Left ventricle myocardium superior (tissue), 1 donor: Measurements from ENCODE around the gene GLE1. TPM values are rescaled to one million over a fixed set of nuclear protein-coding genes. Genes with fewer than 3 reads are reported as not detected.

Experiments
- ATAC-seq: fragments of 200-7000 bp; cut with Tn5 transposase; one replicate; pipeline ENCODE4 v1.9.1; 2020; ENCODE audit warnings: mild to moderate bottlenecking, moderate library complexity
- DNase-seq: peaks from one replicate; pipeline ENCODE4 v3.0.0-alpha.2; 2020
- intact Hi-C: fragments of 100-400 bp; cut with micrococcal nuclease; formaldehyde crosslinking; loops from one replicate; pipeline ENCODE4 v1.11.0; 2022
- long read RNA-seq: library from polyadenylated mRNA; unstranded; transcript quantifications from one replicate; pipeline ENCODE4 v2.0.0, GENCODE V29; 2021
- total RNA-seq: library from RNA; stranded (reverse); fragmentation: NEBNext Ultra II Directional; extraction: Animal tissue kit (Norgen Biotek cat#: 25700); gene quantifications from one replicate; pipeline ENCODE4 v1.2.1, GENCODE V29; 2021
- donor health status: DM: no; HTN: yes; CAD: no; lungs with severe emphysema.

The GLE1 gene
- 20.6 TPM for total RNA-seq
- long read RNA-seq, transcript GLE1-201 (16 exons, 3,321 nt): major isoform, 24 of 45 reads
- long read RNA-seq, partial matches to known transcripts: 2 of 45 reads
- long read RNA-seq, other reads (novel, unspliced or antisense): 19 of 45 reads

GRCh38 chr9:128504485-128505413 is at the start of gene GLE1:
Gene GLE1, plus strand, starts transcription at chr9:128504719. Its CDS starts 87 bp downstream, at chr9:128504806.
- intact Hi-C loops: no loop called here
- ATAC-seq (peak; percentile 100), DNase-seq (peak; percentile 99)

GRCh38 chr9:128454991-128455390 is 49.5 kb upstream of the GLE1 start:
- ATAC-seq: no peak
- DNase-seq: no peak
- intact Hi-C loops: no loop called here

GRCh38 chr9:128455849-128456612 is 48.5 kb upstream of the GLE1 start, which contains the start of gene ODF2:
Gene ODF2, plus strand, starts transcription at chr9:128456006. Its CDS starts 86 bp downstream, at chr9:128456092.
- intact Hi-C loops: no loop called here
- ATAC-seq: peak; percentile 94
- peak; percentile 99 for DNase-seq

- intact Hi-C loops: no loop called here
- DNase-seq (peak; percentile 77), ATAC-seq (peak; percentile 78)
Measured at GRCh38 chr9:128456613-128457061, 47.9 kb upstream of the GLE1 start.

- DNase-seq: no peak
- no peak for ATAC-seq
- intact Hi-C loops: no loop called here
Measured at GRCh38 chr9:128457207-128457606, 47.3 kb upstream of the GLE1 start.

- DNase-seq (peak; percentile 50), ATAC-seq (peak; percentile 59)
- intact Hi-C loops: no loop called here
Measured at GRCh38 chr9:128459011-128459410, 45.5 kb upstream of the GLE1 start.

GRCh38 chr9:128469070-128469469 is 35.4 kb upstream of the GLE1 start:
- intact Hi-C loops: no loop called here
- no peak for DNase-seq
- no peak for ATAC-seq

- intact Hi-C loops: no loop called here
- no peak for ATAC-seq
- DNase-seq: no peak
Measured at GRCh38 chr9:128470560-128470959, 34.0 kb upstream of the GLE1 start.

- intact Hi-C loops: no loop called here
- no peak for ATAC-seq
Measured at GRCh38 chr9:128473104-128473503, 31.4 kb upstream of the GLE1 start.

GRCh38 chr9:128475867-128476266 is 28.7 kb upstream of the GLE1 start:
- intact Hi-C loops: no loop called here
- no peak for DNase-seq
- no peak for ATAC-seq

More at GRCh38 chr9:128473104-128473503, 31.4 kb upstream of the GLE1 start:
- no peak for DNase-seq

GRCh38 chr9:128479262-128479661 is 25.3 kb upstream of the GLE1 start:
- intact Hi-C loops: no loop called here
- DNase-seq: no peak
- no peak for ATAC-seq

- DNase-seq (no peak), ATAC-seq (no peak)
- intact Hi-C loops: no loop called here
Measured at GRCh38 chr9:128481561-128481960, 23.0 kb upstream of the GLE1 start.

GRCh38 chr9:128482186-128482585 is 22.3 kb upstream of the GLE1 start:
- intact Hi-C loops: no loop called here
- no peak for ATAC-seq
- no peak for DNase-seq

GRCh38 chr9:128484686-128485413 is 19.7 kb upstream of the GLE1 start:
- ATAC-seq: no peak
- intact Hi-C loops: no loop called here

GRCh38 chr9:128485414-128485855 is 19.1 kb upstream of the GLE1 start:
- ATAC-seq: no peak
- intact Hi-C loops: no loop called here
- DNase-seq: no peak

More at GRCh38 chr9:128484686-128485413, 19.7 kb upstream of the GLE1 start:
- DNase-seq: no peak

GRCh38 chr9:128486201-128486600 is 18.3 kb upstream of the GLE1 start:
- no peak for DNase-seq
- ATAC-seq: no peak
- intact Hi-C loops: no loop called here

- ATAC-seq: no peak
- no peak for DNase-seq
- intact Hi-C loops: no loop called here
Measured at GRCh38 chr9:128493424-128493823, 11.1 kb upstream of the GLE1 start.

- intact Hi-C loops: no loop called here
- DNase-seq (peak; percentile 76), ATAC-seq (peak; percentile 61)
Measured at GRCh38 chr9:128494108-128494745, 10.3 kb upstream of the GLE1 start.

- ATAC-seq (peak; percentile 20), DNase-seq (no peak)
- intact Hi-C loops: no loop called here
Measured at GRCh38 chr9:128494746-128495129, 9.8 kb upstream of the GLE1 start.
